Esophagus muscularis mucosa (tissue), 3 donors: Measurements from ENCODE around the gene KIF26B.

ENCODE experiments used
- CTCF ChIP-seq, 3 experiments: fragments of 200-600 bp in 2 of 3; fragments of 450-650 bp in 1 of 3; sonication (generic) in 2 of 3; IDR thresholded peaks; one replicate each; pipeline ENCODE4 v1.5.1; 2017 to 2019; ENCODE audit warnings: antibody characterized with exemption in 3 of 3, mild to moderate bottlenecking in 2 of 3, moderate library complexity in 1 of 3
- POLR2A ChIP-seq: fragments of 450-650 bp; IDR thresholded peaks from one replicate; pipeline ENCODE4 v1.6.1; 2017; ENCODE audit warnings: antibody characterized with exemption, moderate library complexity, mild to moderate bottlenecking, low read depth

GRCh38 chr1:245148069-245148468, 6.7 kb upstream of the KIF26B start:
- TF ChIP-seq CTCF (IDR thresholded peaks at IDR 0.05) (no peak), POLR2A (no peak)
